ENCODE measurements around the gene TBX2. TPM values are rescaled to one million over a fixed set of nuclear protein-coding genes. Genes with fewer than 3 reads are reported as not detected.

TBX2 gene
- total RNA-seq, 2 experiments from 2014 or later, result not detected

DNA sequence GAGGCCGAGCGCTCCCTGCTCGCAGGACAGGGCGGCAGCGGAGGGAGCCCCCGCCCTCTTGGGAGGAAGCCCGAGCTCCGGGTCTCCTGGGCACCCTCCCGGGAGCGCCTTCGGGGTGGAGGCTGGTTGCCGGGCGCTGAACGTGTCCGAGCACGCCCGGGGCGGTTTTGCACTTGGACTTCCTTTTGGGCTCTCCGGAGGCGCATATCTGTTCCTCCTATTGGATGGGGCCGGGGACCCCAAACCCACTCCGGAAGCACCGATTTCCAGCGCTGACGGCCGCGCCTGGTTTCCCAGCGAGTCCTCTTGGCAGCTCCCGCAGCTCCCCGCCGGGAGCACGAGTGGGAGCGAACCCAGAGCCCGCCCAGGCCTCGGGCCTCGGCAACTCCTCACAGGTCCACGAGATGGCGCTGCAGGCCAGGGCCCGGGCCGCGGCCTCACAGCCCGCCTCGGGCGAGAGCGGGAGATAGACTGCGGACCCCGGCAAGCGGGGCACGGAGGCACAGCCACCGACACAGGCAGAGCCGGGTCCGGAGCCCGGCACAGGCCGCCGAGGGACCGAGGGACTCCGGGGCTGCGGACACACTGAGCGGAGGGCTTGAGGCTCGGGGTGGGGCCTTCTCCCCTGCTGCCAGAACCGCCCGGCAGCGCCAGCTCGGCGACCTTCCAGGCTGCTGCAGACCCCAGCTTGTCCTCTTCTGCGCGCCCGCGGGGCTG lies 12.7 kb downstream of the TBX2 start:
- peaks cover 39% of the 10 kb centered on the region for H3K27me3 Mint-ChIP-seq
- no peaks in the 10 kb centered on the region for H3K9me3 Mint-ChIP-seq (ENCODE audit: low read depth)
- CTCF ChIA-PET, result interaction anchor here (0.6 to 2.3 kb wide), 29 partner anchors 8 to 697 kb away, joined by 3 to 12 read pairs (median 4); partner anchors contain the start of gene TBX4
- H3K4me1 Mint-ChIP-seq, result peaks cover 15% of the 10 kb centered on the region
- no peak overlapping the region for H3K27ac Mint-ChIP-seq
- DNase-seq (peak; percentile 78), ATAC-seq (peak; percentile 74)
- H3K36me3 Mint-ChIP-seq, result peaks cover 2% of the 10 kb centered on the region
- peak overlapping the region; percentile 46 for H3K4me3 Mint-ChIP-seq

DNA sequence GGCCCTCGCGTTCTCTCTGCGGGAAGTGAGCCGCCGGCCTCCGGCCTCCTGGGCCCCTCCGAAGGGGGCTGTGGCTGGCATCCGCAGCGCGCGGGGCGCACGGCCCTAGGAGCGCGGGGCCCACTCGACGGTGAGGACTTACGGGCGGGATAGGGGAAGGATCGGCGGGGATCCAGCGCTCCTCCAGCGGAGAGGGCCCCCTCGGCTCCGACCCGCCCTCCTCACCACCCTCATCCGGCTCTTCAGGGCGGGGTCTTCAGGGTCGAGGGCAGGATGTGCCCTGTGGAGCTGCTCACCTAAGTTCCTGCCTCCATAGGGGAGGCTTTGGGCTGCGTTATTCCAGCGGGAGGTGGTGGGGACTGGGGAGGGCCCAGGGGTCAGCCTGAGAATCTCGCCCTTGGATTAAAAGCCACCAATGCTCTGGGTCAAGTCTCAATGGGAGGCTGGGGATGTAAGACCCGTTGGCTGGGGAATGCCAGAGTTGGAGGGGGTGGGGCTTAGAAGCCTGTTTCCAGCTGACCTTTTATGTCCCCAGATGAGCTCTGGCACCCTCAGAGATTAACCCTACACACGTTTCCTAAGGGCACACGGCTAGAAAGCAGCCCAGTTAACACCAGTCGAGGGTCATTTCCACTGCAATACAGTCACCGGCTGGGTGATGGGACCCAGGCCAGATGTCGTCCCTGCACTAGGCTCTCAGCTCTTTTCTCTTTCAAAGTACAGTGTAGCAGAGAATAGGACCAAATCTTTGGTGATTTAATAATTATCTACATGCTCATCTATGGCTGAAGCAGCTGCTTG lies 13.4 kb downstream of the TBX2 start:
- peak; percentile 3 for ATAC-seq
- no peak overlapping the region for H3K27ac Mint-ChIP-seq
- H3K27me3 Mint-ChIP-seq, result peaks cover 34% of the 10 kb centered on the region
- peaks cover 2% of the 10 kb centered on the region for H3K36me3 Mint-ChIP-seq
- peaks cover 15% of the 10 kb centered on the region for H3K4me1 Mint-ChIP-seq
- no peaks in the 10 kb centered on the region for H3K9me3 Mint-ChIP-seq (ENCODE audit: low read depth)
- CTCF ChIA-PET, result interaction anchor here (0.6 to 2.3 kb wide), 21 partner anchors 12 to 696 kb away, joined by 3 to 12 read pairs (median 4); partner anchors contain the start of gene TBX4
- peak; percentile 38 for DNase-seq
- H3K4me3 Mint-ChIP-seq, result peak overlapping the region; percentile 40

DNA sequence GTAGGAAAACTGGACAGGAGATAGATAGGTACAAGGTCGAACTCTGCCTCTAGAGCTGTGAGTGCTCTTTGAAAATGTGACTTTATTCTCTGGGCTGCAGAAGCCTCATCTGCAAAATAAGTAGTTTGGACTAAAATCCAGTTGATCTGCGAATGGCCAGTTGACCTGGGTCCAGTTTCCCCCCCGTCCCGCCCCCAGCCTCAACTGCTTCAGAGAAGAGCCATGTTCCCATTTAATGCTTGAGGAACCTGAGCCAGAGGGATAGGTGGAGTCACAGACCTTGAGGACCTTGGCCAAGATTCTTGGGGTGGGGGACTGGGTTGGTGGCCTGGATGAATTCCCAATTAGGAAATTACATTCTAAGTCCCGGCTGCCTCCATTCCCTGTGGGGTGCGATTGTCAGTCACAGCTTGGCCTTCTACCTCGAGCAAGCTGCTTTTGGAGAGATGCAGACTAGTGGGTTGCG lies 14.1 kb downstream of the TBX2 start:
- Mint-ChIP-seq H3K36me3 (peaks cover 2% of the 10 kb centered on the region), H3K4me3 (no peak overlapping the region), H3K4me1 (peaks cover 13% of the 10 kb centered on the region), H3K27me3 (peaks cover 32% of the 10 kb centered on the region), H3K9me3 (ENCODE audit: low read depth) (no peaks in the 10 kb centered on the region), H3K27ac (no peak overlapping the region)
- ATAC-seq (no peak), DNase-seq (no peak)
- CTCF ChIA-PET, result interaction anchor here (1.0 to 2.3 kb wide), 7 partner anchors 14 to 696 kb away, joined by 3 to 12 read pairs (median 4); no protein-coding TSS in a partner anchor

DNA sequence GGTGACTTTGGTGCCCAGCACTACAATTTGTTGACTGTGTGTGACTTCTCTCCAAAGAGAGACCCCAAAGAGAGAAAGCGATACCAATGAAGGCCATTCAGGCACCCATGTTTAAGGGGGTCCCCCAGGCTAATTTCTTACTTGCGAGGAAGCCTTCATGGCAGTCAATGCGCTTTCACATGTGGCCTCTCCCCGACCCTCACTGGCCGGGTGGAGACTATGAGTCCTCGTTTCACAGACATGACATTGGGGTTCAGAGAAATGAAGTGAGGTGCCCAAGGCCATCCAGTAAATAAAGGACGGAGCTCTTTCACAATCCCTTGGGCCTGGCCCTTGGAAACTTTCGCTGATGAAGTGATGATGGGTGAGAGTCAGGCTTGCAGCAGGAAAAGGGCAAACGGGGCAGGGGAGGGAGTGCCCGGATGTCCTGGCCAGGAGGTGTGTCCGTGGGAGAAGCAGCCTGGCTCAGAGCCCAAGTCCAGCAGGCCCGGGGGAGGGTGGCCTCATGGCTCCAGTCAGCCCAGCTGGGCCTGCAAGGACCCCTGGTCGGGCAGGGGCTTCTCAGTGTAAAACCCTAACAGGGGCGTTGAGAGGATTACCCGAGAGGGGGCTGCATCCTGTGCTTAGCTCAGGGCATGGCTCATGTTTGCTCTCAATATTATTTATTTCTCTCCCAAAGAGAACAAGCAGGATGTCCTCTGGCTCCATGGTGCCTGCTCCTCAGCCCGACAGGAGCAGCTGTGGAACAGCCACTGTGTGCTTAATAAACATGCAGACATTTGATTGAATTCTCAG lies 14.7 kb downstream of the TBX2 start:
- Mint-ChIP-seq H3K36me3 (peaks cover 2% of the 10 kb centered on the region), H3K27me3 (peaks cover 34% of the 10 kb centered on the region), H3K4me1 (peaks cover 12% of the 10 kb centered on the region), H3K27ac (no peak overlapping the region), H3K4me3 (no peak overlapping the region), H3K9me3 (ENCODE audit: low read depth) (no peaks in the 10 kb centered on the region)
- DNase-seq, result peak; percentile 37
- ATAC-seq, result no peak
- CTCF ChIA-PET, result interaction anchor here (0.7 to 2.3 kb wide), 4 partner anchors 13 to 695 kb away, joined by 3 to 12 read pairs (median 4); no protein-coding TSS in a partner anchor

DNA sequence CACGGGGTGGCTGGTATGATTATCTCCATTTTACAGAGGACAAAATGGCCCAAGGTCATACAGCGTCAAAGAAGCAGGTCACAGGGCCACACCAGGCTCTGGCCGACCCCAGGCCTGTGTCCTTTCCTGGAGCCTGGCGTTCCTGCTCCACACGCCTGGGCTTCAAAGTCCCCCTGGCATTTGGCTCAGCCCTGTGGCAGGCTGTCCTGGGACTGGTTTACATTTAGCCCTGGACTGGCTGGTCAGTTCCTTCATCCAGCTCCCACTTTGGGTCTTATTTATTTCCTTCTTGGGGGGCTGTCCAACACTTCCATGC lies 15.3 kb downstream of the TBX2 start:
- CTCF ChIA-PET, result no interaction called here
- Mint-ChIP-seq H3K4me1 (peaks cover 10% of the 10 kb centered on the region), H3K27me3 (peaks cover 34% of the 10 kb centered on the region), H3K4me3 (no peak overlapping the region), H3K36me3 (peaks cover 2% of the 10 kb centered on the region), H3K27ac (no peak overlapping the region), H3K9me3 (ENCODE audit: low read depth) (no peaks in the 10 kb centered on the region)
- peak; percentile 25 for DNase-seq
- no peak for ATAC-seq

DNA sequence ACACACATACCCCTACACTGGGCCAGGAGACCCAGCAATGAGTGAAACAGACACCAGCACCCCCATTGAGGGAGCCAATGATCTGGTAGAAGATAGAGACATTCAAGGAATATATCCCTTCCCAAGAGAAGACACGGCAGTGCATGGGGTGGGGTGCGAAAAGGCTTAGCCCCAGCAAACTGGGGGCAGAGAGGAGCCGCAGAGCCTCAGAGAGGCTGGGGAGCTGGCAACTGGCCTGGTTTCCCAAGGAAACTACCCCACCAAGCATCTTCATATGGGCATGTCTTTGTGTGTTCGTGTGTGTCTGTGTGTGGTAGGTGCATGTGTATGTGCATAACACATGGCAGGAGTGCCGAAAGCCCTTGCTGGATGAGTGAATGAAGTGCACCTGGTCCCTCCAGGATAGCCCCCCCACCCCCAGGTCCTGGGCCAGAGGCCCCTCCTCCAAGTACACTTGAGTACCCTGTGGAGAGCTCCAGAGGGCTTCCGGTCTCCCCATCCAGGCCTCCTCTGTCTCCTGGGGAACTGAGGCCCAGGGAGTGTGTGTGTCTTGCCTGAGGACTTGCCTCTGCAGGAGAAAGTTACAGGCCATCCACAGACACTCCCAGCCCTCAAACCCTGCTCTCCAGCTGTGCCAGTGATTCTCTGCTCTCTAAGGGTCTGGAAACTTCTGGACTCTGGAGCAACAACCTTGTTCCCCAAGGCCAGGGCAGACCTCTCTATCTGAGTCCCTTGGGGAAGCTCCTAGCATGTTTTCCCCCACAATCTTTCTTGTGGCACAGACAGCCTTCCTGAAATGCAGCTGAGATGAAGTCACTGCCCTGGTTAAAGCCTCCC lies 15.9 kb downstream of the TBX2 start:
- Mint-ChIP-seq H3K36me3 (peaks cover 2% of the 10 kb centered on the region), H3K4me1 (peaks cover 4% of the 10 kb centered on the region), H3K4me3 (no peak overlapping the region), H3K9me3 (ENCODE audit: low read depth) (no peaks in the 10 kb centered on the region), H3K27ac (no peak overlapping the region), H3K27me3 (peaks cover 32% of the 10 kb centered on the region)
- ATAC-seq, result no peak
- DNase-seq, result peak; percentile 36
- CTCF ChIA-PET, result interaction anchor here (0.6 to 0.9 kb wide), 3 partner anchors 46 to 190 kb away, joined by 3 read pairs; no protein-coding TSS in a partner anchor

DNA sequence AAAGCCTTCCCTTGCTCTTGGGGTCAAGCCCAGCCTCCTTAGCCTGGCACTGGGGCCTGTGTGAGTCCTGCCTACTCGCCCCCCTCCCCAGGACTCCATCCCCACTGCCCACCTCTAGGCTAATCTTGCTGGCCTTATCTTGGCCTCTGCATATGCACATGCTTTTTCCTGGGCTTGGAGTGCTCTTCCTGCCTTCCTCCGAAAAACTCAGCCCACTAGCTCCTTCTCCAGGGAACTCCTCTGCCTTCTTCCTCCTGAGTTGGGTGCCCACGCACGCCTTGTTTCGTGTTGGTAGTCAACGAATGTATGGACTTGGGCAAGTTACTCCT lies 16.5 kb downstream of the TBX2 start:
- peaks cover 36% of the 10 kb centered on the region for H3K27me3 Mint-ChIP-seq
- DNase-seq (peak; percentile 37), ATAC-seq (no peak)
- H3K4me1 Mint-ChIP-seq, result peaks cover 3% of the 10 kb centered on the region
- H3K27ac Mint-ChIP-seq, result no peak overlapping the region
- H3K9me3 Mint-ChIP-seq (ENCODE audit: low read depth), result no peaks in the 10 kb centered on the region
- no peak overlapping the region for H3K4me3 Mint-ChIP-seq
- CTCF ChIA-PET, result interaction anchor here (0.6 to 0.9 kb wide), 3 partner anchors 46 to 189 kb away, joined by 3 read pairs; no protein-coding TSS in a partner anchor
- H3K36me3 Mint-ChIP-seq, result peaks cover 2% of the 10 kb centered on the region

DNA sequence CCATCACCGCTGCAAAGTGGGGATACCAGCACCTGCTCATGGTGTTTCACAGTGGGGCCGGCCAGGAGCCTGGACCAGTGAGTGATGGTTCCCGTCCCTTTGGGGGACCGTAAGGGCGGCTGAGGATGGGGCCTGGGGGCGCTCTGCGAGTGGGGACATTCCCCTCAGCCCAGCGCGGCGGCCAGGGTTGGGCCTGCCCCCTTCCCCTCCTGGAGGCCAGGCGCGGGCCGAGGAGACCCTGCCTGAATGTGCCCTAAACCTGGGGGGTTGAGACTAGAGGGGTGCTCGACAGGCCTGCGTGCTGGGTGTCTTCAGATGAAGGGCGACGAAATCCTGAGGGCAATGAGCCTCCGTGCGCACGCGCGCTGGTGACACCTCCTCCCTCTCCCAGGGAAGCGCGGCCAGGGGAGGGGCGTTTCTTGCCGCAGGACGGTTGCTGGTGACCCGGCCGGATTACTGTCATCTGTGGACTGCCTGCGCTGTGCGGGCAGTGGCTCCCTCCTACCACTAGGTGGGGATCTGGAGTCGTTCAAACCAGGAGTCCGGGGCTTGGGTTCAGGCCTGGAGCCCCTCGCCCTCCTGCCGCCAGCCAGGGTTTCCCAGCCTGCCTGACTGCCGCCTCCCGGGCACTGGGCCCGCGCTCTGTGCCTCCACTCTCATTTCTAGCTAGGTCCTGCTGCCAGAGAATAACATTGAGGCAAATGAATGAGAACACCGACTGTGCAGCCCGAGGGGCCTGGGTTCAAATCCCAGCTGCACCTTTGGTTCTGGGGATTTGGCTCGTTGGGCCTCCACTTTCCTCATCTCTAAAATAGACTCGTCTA lies 17.1 kb downstream of the TBX2 start:
- Mint-ChIP-seq H3K4me3 (no peak overlapping the region), H3K36me3 (peaks cover 2% of the 10 kb centered on the region), H3K9me3 (ENCODE audit: low read depth) (no peaks in the 10 kb centered on the region), H3K4me1 (no peaks in the 10 kb centered on the region), H3K27ac (no peak overlapping the region), H3K27me3 (peaks cover 42% of the 10 kb centered on the region)
- CTCF ChIA-PET, result interaction anchor here (0.9 to 1.1 kb wide), 4 partner anchors 33 to 135 kb away, joined by 3 to 6 read pairs (median 3); no protein-coding TSS in a partner anchor
- peak; percentile 76 for DNase-seq
- peak; percentile 60 for ATAC-seq

DNA sequence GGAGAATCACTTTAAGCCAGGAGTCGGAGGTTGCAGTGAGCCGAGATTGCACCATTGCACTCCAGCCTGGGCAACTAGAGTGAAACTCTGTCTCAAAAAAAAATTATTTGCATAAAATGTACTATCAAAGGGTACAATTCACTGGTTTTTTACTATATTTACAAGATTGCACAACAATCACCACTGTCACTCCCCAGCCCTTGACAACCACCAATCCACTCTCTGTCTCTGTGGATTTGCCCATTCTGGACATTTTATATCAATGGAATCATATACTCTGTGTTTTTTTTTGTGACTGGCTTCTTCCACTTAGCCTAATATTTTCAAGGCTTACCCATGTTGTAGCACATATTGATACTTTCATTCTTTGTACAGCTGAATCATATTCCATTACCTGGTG lies 18.8 kb downstream of the TBX2 start:
- Mint-ChIP-seq H3K4me1 (no peaks in the 10 kb centered on the region), H3K36me3 (peaks cover 1% of the 10 kb centered on the region), H3K27ac (no peak overlapping the region), H3K9me3 (ENCODE audit: low read depth) (no peaks in the 10 kb centered on the region), H3K4me3 (no peak overlapping the region), H3K27me3 (peaks cover 50% of the 10 kb centered on the region)
- ATAC-seq, result no peak
- no peak for DNase-seq
- CTCF ChIA-PET, result no interaction called here

DNA sequence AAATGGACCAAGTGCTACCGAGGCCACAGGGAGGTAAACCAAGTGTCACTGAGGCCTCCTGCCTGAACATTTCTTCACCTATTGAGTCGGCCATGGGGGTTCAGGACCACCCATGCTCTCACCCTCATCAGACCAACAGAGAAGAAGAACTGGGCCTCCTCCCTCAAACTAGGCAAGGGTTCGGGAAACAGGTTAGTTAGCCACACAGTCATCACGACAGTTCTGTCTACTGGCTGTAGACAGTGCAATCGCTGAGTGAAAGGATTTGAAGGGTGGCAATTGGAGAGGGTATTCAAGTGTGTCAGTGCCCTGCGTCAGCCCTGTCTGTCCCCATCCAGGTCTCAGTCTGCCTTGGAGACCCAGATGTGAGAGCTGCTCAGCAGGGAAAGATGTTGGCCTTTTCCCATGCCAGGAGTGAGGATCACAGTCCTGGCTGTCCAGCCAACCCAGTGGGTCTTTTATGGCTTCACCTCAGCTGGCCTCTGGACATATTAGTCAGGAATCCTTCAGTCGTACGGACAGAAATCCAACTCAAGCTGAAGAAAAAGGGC lies 19.9 kb downstream of the TBX2 start:
- DNase-seq, result peak; percentile 26
- H3K4me3 Mint-ChIP-seq, result no peak overlapping the region
- ATAC-seq, result no peak
- H3K9me3 Mint-ChIP-seq (ENCODE audit: low read depth), result no peaks in the 10 kb centered on the region
- H3K27ac Mint-ChIP-seq, result no peak overlapping the region
- H3K4me1 Mint-ChIP-seq, result no peaks in the 10 kb centered on the region
- CTCF ChIA-PET, result interaction anchor here (1.4 to 2.8 kb wide), 2 partner anchors 8 to 126 kb away, joined by 3 to 10 read pairs; no protein-coding TSS in a partner anchor
- no peaks in the 10 kb centered on the region for H3K36me3 Mint-ChIP-seq
- peaks cover 53% of the 10 kb centered on the region for H3K27me3 Mint-ChIP-seq

DNA sequence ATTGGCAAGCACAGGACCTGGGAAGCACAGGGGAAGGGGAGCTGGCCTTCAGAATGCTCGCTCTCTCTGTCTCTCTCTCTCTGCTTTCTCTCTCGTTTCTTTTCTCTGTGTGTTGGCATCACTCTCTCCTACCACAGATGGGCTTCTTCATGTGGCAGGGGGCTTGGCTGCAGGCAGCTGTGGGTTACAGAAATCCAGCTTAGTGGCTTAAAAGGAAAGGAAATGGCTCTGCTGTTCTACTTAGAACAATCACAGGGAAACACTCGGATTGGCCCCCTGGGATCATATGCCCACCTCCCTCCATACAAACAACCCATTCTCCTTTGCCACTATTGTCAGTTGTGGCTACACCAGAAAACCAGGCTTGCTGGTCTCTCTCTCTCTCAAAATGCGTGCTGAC lies 20.4 kb downstream of the TBX2 start:
- Mint-ChIP-seq H3K27me3 (peaks cover 53% of the 10 kb centered on the region), H3K9me3 (ENCODE audit: low read depth) (no peaks in the 10 kb centered on the region), H3K36me3 (no peaks in the 10 kb centered on the region), H3K4me1 (no peaks in the 10 kb centered on the region), H3K27ac (no peak overlapping the region), H3K4me3 (no peak overlapping the region)
- ATAC-seq (no peak), DNase-seq (no peak)
- CTCF ChIA-PET, result interaction anchor here (1.3 to 2.8 kb wide), 3 partner anchors 8 to 126 kb away, joined by 3 to 10 read pairs (median 3); no protein-coding TSS in a partner anchor

Measured in activated CD8-positive, alpha-beta memory T cell treated with anti-CD3 and anti-CD28 coated beads, Interleukin-2, amount 10 ng/mL, durations not matched to agents 7 days and 5 days (primary cell).